ENCODE results near the gene PGAM2.

PGAM2 gene

GRCh38 chr7:44057181-44057848 is 8.1 kb downstream of the PGAM2 start:
- TF ChIP-seq CTCF (IDR thresholded peaks at IDR 0.05; ENCODE audit: insufficient read depth, low read depth, low read length, missing control alignments), result no peak
- no peak overlapping the region for H3K4me3 ChIP-seq (ENCODE audit: low read depth, low read length)
- no peak for DNase-seq (ENCODE audit: low read depth)

GRCh38 chr7:44056681-44057080 is 8.7 kb downstream of the PGAM2 start:
- no peak overlapping the region for H3K4me3 ChIP-seq (ENCODE audit: low read depth, low read length)
- no peak for DNase-seq (ENCODE audit: low read depth)
- TF ChIP-seq CTCF (IDR thresholded peaks at IDR 0.05; ENCODE audit: insufficient read depth, low read depth, low read length, missing control alignments), result no peak

GRCh38 chr7:44052771-44053365 is 12.5 kb downstream of the PGAM2 start:
- no peak overlapping the region for H3K4me3 ChIP-seq (ENCODE audit: low read depth, low read length)
- no peak for TF ChIP-seq CTCF (IDR thresholded peaks at IDR 0.05; ENCODE audit: insufficient read depth, low read depth, low read length, missing control alignments)
- no peak for DNase-seq (ENCODE audit: low read depth)

- TF ChIP-seq CTCF (IDR thresholded peaks at IDR 0.05; ENCODE audit: insufficient read depth, low read depth, low read length, missing control alignments), result no peak
- H3K4me3 ChIP-seq (ENCODE audit: low read depth, low read length), result no peak overlapping the region
- DNase-seq (ENCODE audit: low read depth), result no peak
These were observed 13.7 kb downstream of the PGAM2 start for GRCh38 chr7:44051611-44052220.

GRCh38 chr7:44050915-44051560 is 14.3 kb downstream of the PGAM2 start:
- no peak for DNase-seq (ENCODE audit: low read depth)
- TF ChIP-seq CTCF (IDR thresholded peaks at IDR 0.05; ENCODE audit: insufficient read depth, low read depth, low read length, missing control alignments), result no peak

GRCh38 chr7:44050121-44050914 is 15.0 kb downstream of the PGAM2 start:
- DNase-seq (ENCODE audit: low read depth), result no peak
- no peak overlapping the region for H3K4me3 ChIP-seq (ENCODE audit: low read depth, low read length)
- TF ChIP-seq CTCF (IDR thresholded peaks at IDR 0.05; ENCODE audit: insufficient read depth, low read depth, low read length, missing control alignments), result no peak

More at GRCh38 chr7:44050915-44051560, 14.3 kb downstream of the PGAM2 start:
- no peak overlapping the region for H3K4me3 ChIP-seq (ENCODE audit: low read depth, low read length)
